ENCODE results near the gene SMARCAD1.
"Not testable (repeated sequence)": the region's sequence is repeated elsewhere in the genome, so short reads cannot be mapped to it uniquely, and the experiment has no call there.

SMARCAD1 gene

GRCh38 chr4:94325835-94326234, 118.2 kb downstream of the SMARCAD1 start:
- DNase-seq (ENCODE audit: low read depth) = no peak
- TF ChIP-seq, protein P1, sequence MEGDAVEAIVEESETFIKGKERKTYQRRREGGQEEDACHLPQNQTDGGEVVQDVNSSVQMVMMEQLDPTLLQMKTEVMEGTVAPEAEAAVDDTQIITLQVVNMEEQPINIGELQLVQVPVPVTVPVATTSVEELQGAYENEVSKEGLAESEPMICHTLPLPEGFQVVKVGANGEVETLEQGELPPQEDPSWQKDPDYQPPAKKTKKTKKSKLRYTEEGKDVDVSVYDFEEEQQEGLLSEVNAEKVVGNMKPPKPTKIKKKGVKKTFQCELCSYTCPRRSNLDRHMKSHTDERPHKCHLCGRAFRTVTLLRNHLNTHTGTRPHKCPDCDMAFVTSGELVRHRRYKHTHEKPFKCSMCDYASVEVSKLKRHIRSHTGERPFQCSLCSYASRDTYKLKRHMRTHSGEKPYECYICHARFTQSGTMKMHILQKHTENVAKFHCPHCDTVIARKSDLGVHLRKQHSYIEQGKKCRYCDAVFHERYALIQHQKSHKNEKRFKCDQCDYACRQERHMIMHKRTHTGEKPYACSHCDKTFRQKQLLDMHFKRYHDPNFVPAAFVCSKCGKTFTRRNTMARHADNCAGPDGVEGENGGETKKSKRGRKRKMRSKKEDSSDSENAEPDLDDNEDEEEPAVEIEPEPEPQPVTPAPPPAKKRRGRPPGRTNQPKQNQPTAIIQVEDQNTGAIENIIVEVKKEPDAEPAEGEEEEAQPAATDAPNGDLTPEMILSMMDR (conservative IDR thresholded peaks at IDR 0.05; ENCODE audit: control insufficient read depth, insufficient read depth, low read depth, low read length) = no peak
- no peak overlapping the region for H3K4me3 ChIP-seq (ENCODE audit: control insufficient read depth, low read depth, low read length)

GRCh38 chr4:94329933-94330332, 122.3 kb downstream of the SMARCAD1 start:
- TF ChIP-seq, protein P1 (conservative IDR thresholded peaks at IDR 0.05; ENCODE audit: control insufficient read depth, insufficient read depth, low read depth, low read length) = no peak
- DNase-seq (ENCODE audit: low read depth) = no peak
- H3K4me3 ChIP-seq (ENCODE audit: control insufficient read depth, low read depth, low read length) = no peak overlapping the region

- TF ChIP-seq, protein P1 (conservative IDR thresholded peaks at IDR 0.05; ENCODE audit: control insufficient read depth, insufficient read depth, low read depth, low read length) = no peak
- H3K4me3 ChIP-seq (ENCODE audit: control insufficient read depth, low read depth, low read length) = no peak overlapping the region
- DNase-seq (ENCODE audit: low read depth) = no peak
Measured at GRCh38 chr4:94332983-94333590, 125.4 kb downstream of the SMARCAD1 start.

- no peak overlapping the region for H3K4me3 ChIP-seq (ENCODE audit: control insufficient read depth, low read depth, low read length)
- no peak for DNase-seq (ENCODE audit: low read depth)
- TF ChIP-seq, protein P1 (conservative IDR thresholded peaks at IDR 0.05; ENCODE audit: control insufficient read depth, insufficient read depth, low read depth, low read length) = no peak
Measured at GRCh38 chr4:94333866-94334265, 126.2 kb downstream of the SMARCAD1 start.

DNA sequence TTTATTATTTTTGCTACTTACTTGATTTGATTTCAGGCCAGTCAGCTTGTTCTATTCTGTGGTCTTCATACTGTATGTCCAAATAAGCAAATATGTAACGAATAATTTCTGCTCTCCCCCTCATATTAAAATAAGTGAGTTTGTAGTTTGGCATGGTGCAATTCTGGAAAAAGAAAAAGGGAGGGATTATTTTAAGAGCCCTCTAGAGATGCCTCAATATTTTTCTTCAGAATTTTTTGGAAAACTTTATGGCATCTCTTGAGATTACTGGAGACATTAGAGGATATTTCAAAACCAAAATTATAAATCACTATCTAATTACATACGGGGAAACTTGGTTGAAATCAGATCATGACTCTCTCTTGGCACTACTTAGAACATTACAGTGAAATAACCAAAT, 126.8 kb downstream of the SMARCAD1 start:
- DNase-seq (ENCODE audit: low read depth) = no peak
- H3K4me3 ChIP-seq (ENCODE audit: control insufficient read depth, low read depth, low read length) = no peak overlapping the region
- TF ChIP-seq, protein P1 (conservative IDR thresholded peaks at IDR 0.05; ENCODE audit: control insufficient read depth, insufficient read depth, low read depth, low read length) = no peak

GRCh38 chr4:94334962-94335361, 127.3 kb downstream of the SMARCAD1 start:
- no peak overlapping the region for H3K4me3 ChIP-seq (ENCODE audit: control insufficient read depth, low read depth, low read length)
- TF ChIP-seq, protein P1 (conservative IDR thresholded peaks at IDR 0.05; ENCODE audit: control insufficient read depth, insufficient read depth, low read depth, low read length) = no peak
- no peak for DNase-seq (ENCODE audit: low read depth)

DNA sequence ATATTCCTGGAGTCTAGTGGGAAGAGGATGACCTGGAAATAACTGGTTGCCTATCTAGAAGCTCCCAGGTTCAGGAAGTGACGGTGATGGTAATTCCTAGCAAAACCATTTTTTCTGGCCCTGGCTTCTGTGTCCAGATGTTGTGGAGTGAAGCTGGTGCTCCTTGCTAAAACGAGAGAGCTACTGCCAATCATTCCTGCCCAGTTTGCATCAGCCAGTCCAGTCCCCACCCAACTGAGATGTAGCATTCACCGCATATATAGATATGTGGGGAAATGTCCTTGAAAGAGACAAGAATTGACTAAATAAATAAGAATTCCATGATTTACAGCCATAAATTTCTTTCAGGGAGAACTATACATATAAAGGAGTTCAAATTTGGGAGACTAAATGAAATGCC, 128.6 kb downstream of the SMARCAD1 start:
- TF ChIP-seq, protein P1 (conservative IDR thresholded peaks at IDR 0.05; ENCODE audit: control insufficient read depth, insufficient read depth, low read depth, low read length) = no peak
- H3K4me3 ChIP-seq (ENCODE audit: control insufficient read depth, low read depth, low read length) = no peak overlapping the region
- DNase-seq (ENCODE audit: low read depth) = no peak

GRCh38 chr4:94336791-94337190, 129.1 kb downstream of the SMARCAD1 start:
- DNase-seq (ENCODE audit: low read depth); H3K4me3 ChIP-seq (ENCODE audit: control insufficient read depth, low read depth, low read length): not testable (repeated sequence)

All from fibroblast of mammary gland (primary cell).